K562 (cell line): ENCODE data around the gene GPR4. TPM values are rescaled to one million over a fixed set of nuclear protein-coding genes. Genes with fewer than 3 reads are reported as not detected.

ENCODE experiments used
- BMI1 ChIP-seq: fragments of 150-350 bp; IDR thresholded peaks from 2 replicates; pipeline ENCODE4 v1.6.1; 2014; ENCODE audit warnings: low read length
- CC2D1A ChIP-seq: fragments of 450-650 bp; IDR thresholded peaks from 2 replicates; pipeline ENCODE4 v1.6.1; 2017; ENCODE audit warnings: mild to moderate bottlenecking
- FOXK2 ChIP-seq, 2 experiments: fragments of 450-650 bp; IDR thresholded peaks in 1 of 2; conservative IDR thresholded peaks in 1 of 2; 2 replicates each; pipeline ENCODE4 v1.6.1; 2016; ENCODE audit warnings: low read depth in 2 of 2, mild to moderate bottlenecking in 1 of 2
- KDM5B ChIP-seq: fragments of 200-600 bp; sonication (generic); IDR thresholded peaks from 2 replicates; pipeline ENCODE4 v1.6.1; 2012; ENCODE audit warnings: low read depth, mild to moderate bottlenecking, moderate library complexity, low read length, control low read depth, inconsistent platforms; ENCODE audit not compliant: insufficient replicate concordance
- KLF13 ChIP-seq: fragments of 450-650 bp; IDR thresholded peaks from 2 replicates; pipeline ENCODE4 v1.6.1; 2016; ENCODE audit warnings: missing genetic modification characterization, low read depth, mild to moderate bottlenecking, missing compliant biosample characterization, moderate library complexity, borderline replicate concordance
- MTA1 ChIP-seq: fragments of 450-650 bp; IDR thresholded peaks from 2 replicates; pipeline ENCODE4 v1.6.1; 2017; ENCODE audit warnings: borderline replicate concordance
- PHF20 ChIP-seq: fragments of 450-650 bp; IDR thresholded peaks from 2 replicates; pipeline ENCODE4 v1.6.1; 2018; ENCODE audit not compliant: partially characterized antibody
- SRSF7 ChIP-seq: fragments of 200-400 bp; formaldehyde crosslinking; optimal IDR thresholded peaks from 2 replicates; pipeline ENCODE3; 2017; ENCODE audit warnings: mild to moderate bottlenecking, low read depth, low read length
- SUPT5H ChIP-seq: fragments of 450-650 bp; IDR thresholded peaks from 2 replicates; pipeline ENCODE4 v1.6.1; 2016
- ZNF384 ChIP-seq: IDR thresholded peaks from 2 replicates; pipeline ENCODE4 v1.6.1; 2012; ENCODE audit warnings: low read depth, low read length, improper control_type of control experiment
- polyA plus RNA-seq, 8 experiments: library from polyadenylated mRNA; depleted of rRNA in 4 of 8; stranded (reverse) in 5 of 8; unstranded in 3 of 8; fragments of >200 nt; fragmentation: Nextera tagmentation in 2 of 8; fragmentation: Illumina TruSeq in 1 of 8; extraction: Ambion mirVana in 2 of 8; extraction: Trizol in 1 of 8; gene quantifications; 2 replicates each; pipeline versions ENCODE4 v1.2.1 to v1.2.3, GENCODE V29; 2011 to 2014; ENCODE audit warnings: inconsistent platforms in 1 of 8, missing spikeins in 1 of 8
- total RNA-seq, 7 experiments: library from RNA; depleted of rRNA in 6 of 7; stranded (reverse); fragments of >200 nt in 6 of 7; fragmentation: Illumina TruSeq in 2 of 7; extraction: Trizol in 2 of 7; gene quantifications; 2 replicates each; pipeline versions ENCODE4 v1.2.1 to v1.2.3, GENCODE V29; 2011 to 2021; ENCODE audit warnings: low replicate concordance in 1 of 7
- TF ChIP-seq, protein P1 (sequence below): fragments of 250-450 bp; sonication (Bioruptor Pico); IDR thresholded peaks from 2 replicates; pipeline ENCODE4 v1.5.0; 2021
- TF ChIP-seq, protein P2 (sequence below): IDR thresholded peaks from 2 replicates; pipeline ENCODE4 v1.6.1; 2014; ENCODE audit warnings: antibody characterized with exemption
- TF ChIP-seq, protein P3 (sequence below): fragments of 450-650 bp; IDR thresholded peaks from 2 replicates; pipeline ENCODE4 v1.6.1; 2014; ENCODE audit warnings: low read depth, mild to moderate bottlenecking, moderate library complexity, borderline replicate concordance
- TF ChIP-seq, protein P4 (sequence below): fragments of 200-400 bp; formaldehyde crosslinking; IDR thresholded peaks from 2 replicates; pipeline ENCODE4 v1.6.1; 2017; ENCODE audit warnings: mild to moderate bottlenecking, low read depth, low read length, moderate library complexity
- TF ChIP-seq, protein P5 (sequence below): sonication (generic); formaldehyde crosslinking; IDR thresholded peaks from 2 replicates; pipeline ENCODE4 v1.8.0; 2023; ENCODE audit warnings: missing genetic modification reagents, mild to moderate bottlenecking, borderline replicate concordance

The GPR4 gene
- total and polyA plus RNA-seq, 9 of the 15 experiments (the other 6 are each of a cell fraction or from before 2014, with no cell fraction given): 0.03 to 0.09 (median 0.04) TPM; not detected in 5

DNA sequence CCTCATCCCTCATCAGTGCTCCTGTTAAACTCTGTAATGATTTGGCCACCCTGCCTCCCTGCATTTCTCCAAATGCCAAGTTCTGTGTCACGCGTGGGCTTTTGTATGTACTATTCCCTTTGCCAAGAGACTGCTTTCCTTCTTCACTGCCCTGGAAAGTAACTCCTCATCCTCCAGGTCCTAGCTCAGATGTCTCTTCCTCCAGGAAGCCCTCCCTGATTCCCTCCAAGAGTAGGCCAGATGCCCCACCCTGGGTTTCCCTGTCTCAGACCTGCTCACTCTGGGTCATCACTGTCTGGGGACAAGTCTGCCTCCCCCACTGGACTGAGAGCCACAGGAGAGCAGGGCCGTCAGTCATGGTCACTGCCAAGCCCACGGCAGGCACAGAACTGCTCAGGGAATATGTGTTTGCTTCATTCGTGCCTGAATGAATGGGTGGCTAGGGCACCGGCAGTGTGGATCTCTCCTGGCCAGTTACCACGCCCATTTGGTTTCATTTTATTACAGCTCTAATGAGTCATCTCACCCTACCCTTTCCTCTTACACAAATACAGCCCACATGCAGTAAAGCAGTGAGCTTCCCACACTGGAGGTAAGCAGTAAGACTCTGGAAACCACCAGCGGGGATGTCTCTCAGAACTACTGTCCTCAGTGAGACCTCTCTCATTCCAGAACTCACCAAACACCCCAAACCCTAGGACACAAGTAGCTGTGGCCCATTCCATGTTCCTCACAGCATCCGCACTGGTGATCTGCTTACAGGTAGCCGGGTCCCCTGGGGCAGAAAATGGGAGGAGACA, 12.1 kb upstream of the GPR4 start (continued):
- TF ChIP-seq, protein P1, sequence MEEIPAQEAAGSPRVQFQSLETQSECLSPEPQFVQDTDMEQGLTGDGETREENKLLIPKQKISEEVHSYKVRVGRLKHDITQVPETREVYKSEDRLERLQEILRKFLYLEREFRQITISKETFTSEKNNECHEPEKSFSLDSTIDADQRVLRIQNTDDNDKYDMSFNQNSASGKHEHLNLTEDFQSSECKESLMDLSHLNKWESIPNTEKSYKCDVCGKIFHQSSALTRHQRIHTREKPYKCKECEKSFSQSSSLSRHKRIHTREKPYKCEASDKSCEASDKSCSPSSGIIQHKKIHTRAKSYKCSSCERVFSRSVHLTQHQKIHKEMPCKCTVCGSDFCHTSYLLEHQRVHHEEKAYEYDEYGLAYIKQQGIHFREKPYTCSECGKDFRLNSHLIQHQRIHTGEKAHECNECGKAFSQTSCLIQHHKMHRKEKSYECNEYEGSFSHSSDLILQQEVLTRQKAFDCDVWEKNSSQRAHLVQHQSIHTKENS (CRISPR knock-in tag): no peak
- TF ChIP-seq, protein P2, sequence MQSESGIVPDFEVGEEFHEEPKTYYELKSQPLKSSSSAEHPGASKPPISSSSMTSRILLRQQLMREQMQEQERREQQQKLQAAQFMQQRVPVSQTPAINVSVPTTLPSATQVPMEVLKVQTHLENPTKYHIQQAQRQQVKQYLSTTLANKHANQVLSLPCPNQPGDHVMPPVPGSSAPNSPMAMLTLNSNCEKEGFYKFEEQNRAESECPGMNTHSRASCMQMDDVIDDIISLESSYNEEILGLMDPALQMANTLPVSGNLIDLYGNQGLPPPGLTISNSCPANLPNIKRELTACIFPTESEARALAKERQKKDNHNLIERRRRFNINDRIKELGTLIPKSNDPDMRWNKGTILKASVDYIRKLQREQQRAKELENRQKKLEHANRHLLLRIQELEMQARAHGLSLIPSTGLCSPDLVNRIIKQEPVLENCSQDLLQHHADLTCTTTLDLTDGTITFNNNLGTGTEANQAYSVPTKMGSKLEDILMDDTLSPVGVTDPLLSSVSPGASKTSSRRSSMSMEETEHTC: no peak
- TF ChIP-seq, protein P3, sequence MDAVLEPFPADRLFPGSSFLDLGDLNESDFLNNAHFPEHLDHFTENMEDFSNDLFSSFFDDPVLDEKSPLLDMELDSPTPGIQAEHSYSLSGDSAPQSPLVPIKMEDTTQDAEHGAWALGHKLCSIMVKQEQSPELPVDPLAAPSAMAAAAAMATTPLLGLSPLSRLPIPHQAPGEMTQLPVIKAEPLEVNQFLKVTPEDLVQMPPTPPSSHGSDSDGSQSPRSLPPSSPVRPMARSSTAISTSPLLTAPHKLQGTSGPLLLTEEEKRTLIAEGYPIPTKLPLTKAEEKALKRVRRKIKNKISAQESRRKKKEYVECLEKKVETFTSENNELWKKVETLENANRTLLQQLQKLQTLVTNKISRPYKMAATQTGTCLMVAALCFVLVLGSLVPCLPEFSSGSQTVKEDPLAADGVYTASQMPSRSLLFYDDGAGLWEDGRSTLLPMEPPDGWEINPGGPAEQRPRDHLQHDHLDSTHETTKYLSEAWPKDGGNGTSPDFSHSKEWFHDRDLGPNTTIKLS: no peak
- TF ChIP-seq ZNF384: no peak
- no peak for TF ChIP-seq PHF20
- no peak for TF ChIP-seq MTA1
- no peak for TF ChIP-seq KDM5B
- TF ChIP-seq, protein P4, sequence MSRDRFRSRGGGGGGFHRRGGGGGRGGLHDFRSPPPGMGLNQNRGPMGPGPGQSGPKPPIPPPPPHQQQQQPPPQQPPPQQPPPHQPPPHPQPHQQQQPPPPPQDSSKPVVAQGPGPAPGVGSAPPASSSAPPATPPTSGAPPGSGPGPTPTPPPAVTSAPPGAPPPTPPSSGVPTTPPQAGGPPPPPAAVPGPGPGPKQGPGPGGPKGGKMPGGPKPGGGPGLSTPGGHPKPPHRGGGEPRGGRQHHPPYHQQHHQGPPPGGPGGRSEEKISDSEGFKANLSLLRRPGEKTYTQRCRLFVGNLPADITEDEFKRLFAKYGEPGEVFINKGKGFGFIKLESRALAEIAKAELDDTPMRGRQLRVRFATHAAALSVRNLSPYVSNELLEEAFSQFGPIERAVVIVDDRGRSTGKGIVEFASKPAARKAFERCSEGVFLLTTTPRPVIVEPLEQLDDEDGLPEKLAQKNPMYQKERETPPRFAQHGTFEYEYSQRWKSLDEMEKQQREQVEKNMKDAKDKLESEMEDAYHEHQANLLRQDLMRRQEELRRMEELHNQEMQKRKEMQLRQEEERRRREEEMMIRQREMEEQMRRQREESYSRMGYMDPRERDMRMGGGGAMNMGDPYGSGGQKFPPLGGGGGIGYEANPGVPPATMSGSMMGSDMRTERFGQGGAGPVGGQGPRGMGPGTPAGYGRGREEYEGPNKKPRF: no peak
- TF ChIP-seq SRSF7: no peak
- no peak for TF ChIP-seq KLF13 (tag)
- TF ChIP-seq FOXK2 (conservative IDR thresholded peaks at IDR 0.05 in 1 of 2, IDR thresholded peaks at IDR 0.05 in 1 of 2; ENCODE audit: low read depth in 2 of 2): no peak
- no peak for TF ChIP-seq CC2D1A
- TF ChIP-seq, protein P5, sequence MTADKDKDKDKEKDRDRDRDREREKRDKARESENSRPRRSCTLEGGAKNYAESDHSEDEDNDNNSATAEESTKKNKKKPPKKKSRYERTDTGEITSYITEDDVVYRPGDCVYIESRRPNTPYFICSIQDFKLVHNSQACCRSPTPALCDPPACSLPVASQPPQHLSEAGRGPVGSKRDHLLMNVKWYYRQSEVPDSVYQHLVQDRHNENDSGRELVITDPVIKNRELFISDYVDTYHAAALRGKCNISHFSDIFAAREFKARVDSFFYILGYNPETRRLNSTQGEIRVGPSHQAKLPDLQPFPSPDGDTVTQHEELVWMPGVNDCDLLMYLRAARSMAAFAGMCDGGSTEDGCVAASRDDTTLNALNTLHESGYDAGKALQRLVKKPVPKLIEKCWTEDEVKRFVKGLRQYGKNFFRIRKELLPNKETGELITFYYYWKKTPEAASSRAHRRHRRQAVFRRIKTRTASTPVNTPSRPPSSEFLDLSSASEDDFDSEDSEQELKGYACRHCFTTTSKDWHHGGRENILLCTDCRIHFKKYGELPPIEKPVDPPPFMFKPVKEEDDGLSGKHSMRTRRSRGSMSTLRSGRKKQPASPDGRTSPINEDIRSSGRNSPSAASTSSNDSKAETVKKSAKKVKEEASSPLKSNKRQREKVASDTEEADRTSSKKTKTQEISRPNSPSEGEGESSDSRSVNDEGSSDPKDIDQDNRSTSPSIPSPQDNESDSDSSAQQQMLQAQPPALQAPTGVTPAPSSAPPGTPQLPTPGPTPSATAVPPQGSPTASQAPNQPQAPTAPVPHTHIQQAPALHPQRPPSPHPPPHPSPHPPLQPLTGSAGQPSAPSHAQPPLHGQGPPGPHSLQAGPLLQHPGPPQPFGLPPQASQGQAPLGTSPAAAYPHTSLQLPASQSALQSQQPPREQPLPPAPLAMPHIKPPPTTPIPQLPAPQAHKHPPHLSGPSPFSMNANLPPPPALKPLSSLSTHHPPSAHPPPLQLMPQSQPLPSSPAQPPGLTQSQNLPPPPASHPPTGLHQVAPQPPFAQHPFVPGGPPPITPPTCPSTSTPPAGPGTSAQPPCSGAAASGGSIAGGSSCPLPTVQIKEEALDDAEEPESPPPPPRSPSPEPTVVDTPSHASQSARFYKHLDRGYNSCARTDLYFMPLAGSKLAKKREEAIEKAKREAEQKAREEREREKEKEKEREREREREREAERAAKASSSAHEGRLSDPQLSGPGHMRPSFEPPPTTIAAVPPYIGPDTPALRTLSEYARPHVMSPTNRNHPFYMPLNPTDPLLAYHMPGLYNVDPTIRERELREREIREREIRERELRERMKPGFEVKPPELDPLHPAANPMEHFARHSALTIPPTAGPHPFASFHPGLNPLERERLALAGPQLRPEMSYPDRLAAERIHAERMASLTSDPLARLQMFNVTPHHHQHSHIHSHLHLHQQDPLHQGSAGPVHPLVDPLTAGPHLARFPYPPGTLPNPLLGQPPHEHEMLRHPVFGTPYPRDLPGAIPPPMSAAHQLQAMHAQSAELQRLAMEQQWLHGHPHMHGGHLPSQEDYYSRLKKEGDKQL: no peak
- TF ChIP-seq BMI1: no peak
- TF ChIP-seq SUPT5H: no peak
